Suprapubic skin (tissue), 4 donors: ENCODE measurements around the gene CENATAC. TPM values are rescaled to one million over a fixed set of nuclear protein-coding genes. Genes with fewer than 3 reads are reported as not detected.
"Not testable (repeated sequence)": the region's sequence is repeated elsewhere in the genome, so short reads cannot be mapped to it uniquely, and the experiment has no call there.

ENCODE experiments used
- DNase-seq, 2 donors: peaks; one replicate each; pipeline ENCODE4 v3.0.0-alpha.2; 2019; ENCODE audit warnings: low spot score in 2 of 2
- H3K27ac ChIP-seq: fragments of 200-600 bp; sonication (generic); one replicate; pipeline ENCODE4 v1.5.1; 2019
- H3K27me3 ChIP-seq: fragments of 200-600 bp; sonication (generic); one replicate; pipeline ENCODE4 v1.5.1; 2019
- H3K36me3 ChIP-seq: fragments of 200-600 bp; sonication (generic); one replicate; pipeline ENCODE4 v1.5.1; 2019
- H3K4me1 ChIP-seq: fragments of 200-600 bp; sonication (generic); one replicate; pipeline ENCODE4 v1.5.1; 2019
- H3K4me3 ChIP-seq: fragments of 200-600 bp; sonication (generic); one replicate; pipeline ENCODE4 v1.5.1; 2019; ENCODE audit warnings: mild to moderate bottlenecking
- H3K9me3 ChIP-seq: fragments of 200-600 bp; sonication (generic); one replicate; pipeline ENCODE4 v1.5.1; 2019
- EP300 ChIP-seq: sonication (generic); formaldehyde crosslinking; IDR thresholded peaks from one replicate; pipeline ENCODE4 v1.6.1; 2017; ENCODE audit warnings: antibody characterized with exemption
- POLR2A ChIP-seq, 2 donors: fragments of 450-650 bp; IDR thresholded peaks; one replicate each; pipeline ENCODE4 v1.6.1; 2017; ENCODE audit warnings: antibody characterized with exemption in 2 of 2, mild to moderate bottlenecking in 2 of 2, moderate library complexity in 2 of 2
- POLR2AphosphoS5 ChIP-seq, 3 donors: sonication (generic); formaldehyde crosslinking; IDR thresholded peaks; one replicate each; pipeline ENCODE4 v1.6.1; 2017; ENCODE audit warnings: antibody characterized with exemption in 3 of 3
- WGBS: methylation state at CpG from one replicate; pipeline ENCODE4 v1.1.5; 2018; 5-methylcytosine and 5-hydroxymethylcytosine counted together
- total RNA-seq, 4 donors: library from RNA; depleted of rRNA; stranded (reverse); fragments of >200 nt; gene quantifications; one replicate each; pipeline ENCODE4 v1.1.0, GENCODE V29; 2016
- TF ChIP-seq, protein P1 (sequence below), 2 donors: fragments of 200-600 bp in 1 of 2; fragments of 450-650 bp in 1 of 2; sonication (generic) in 1 of 2; IDR thresholded peaks; one replicate each; pipeline ENCODE4 v1.5.1; 2016 to 2019; ENCODE audit warnings: antibody characterized with exemption in 2 of 2, mild to moderate bottlenecking in 1 of 2, moderate library complexity in 1 of 2

The CENATAC gene
- total RNA-seq, 4 donors from 2014 or later, result 26.0 to 136 (median 49.8) TPM

DNA sequence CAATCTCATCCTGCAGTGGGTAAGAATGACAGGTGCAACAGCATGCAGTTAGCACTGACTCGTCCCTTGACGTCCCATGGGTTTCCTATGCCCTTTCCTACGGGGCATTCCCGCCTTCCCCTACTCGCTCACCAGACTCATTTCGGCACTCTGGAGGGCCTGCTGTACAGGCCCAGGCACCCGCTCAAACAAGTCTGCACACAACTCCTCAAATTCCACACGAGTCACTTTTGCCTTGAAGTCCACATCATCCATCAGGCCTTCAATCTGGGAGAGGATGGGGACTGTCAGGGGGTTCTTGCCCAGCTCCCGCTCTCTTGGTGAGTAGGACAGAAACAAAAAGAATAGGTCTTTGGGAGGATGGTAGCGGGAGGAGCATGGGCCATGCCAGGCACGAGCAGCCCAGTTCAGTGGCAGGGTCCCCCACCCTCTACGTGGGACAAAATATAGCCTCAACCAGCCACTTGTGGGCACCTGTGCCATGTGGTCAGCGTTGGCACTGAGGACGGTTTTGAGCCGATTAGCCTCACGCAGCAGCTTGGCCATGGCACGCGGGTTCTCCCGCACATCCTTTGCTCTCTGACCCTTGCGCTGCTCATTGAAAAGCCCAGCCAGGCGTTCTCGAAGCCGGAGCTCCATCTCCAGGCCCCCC, 54.4 kb downstream of the CENATAC start:
- DNase-seq, result no peak
- no peaks in the 10 kb centered on the region for H3K27me3 ChIP-seq
- 92% methylated on average over 23 of the region's 23 CpGs for WGBS
- no peak overlapping the region for H3K27ac ChIP-seq
- H3K4me1 ChIP-seq, result peaks cover 13% of the 10 kb centered on the region
- H3K36me3 ChIP-seq, result peaks cover 75% of the 10 kb centered on the region
- no peak for TF ChIP-seq EP300
- TF ChIP-seq, protein P1, sequence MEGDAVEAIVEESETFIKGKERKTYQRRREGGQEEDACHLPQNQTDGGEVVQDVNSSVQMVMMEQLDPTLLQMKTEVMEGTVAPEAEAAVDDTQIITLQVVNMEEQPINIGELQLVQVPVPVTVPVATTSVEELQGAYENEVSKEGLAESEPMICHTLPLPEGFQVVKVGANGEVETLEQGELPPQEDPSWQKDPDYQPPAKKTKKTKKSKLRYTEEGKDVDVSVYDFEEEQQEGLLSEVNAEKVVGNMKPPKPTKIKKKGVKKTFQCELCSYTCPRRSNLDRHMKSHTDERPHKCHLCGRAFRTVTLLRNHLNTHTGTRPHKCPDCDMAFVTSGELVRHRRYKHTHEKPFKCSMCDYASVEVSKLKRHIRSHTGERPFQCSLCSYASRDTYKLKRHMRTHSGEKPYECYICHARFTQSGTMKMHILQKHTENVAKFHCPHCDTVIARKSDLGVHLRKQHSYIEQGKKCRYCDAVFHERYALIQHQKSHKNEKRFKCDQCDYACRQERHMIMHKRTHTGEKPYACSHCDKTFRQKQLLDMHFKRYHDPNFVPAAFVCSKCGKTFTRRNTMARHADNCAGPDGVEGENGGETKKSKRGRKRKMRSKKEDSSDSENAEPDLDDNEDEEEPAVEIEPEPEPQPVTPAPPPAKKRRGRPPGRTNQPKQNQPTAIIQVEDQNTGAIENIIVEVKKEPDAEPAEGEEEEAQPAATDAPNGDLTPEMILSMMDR (IDR thresholded peaks at IDR 0.05), result no peak
- TF ChIP-seq POLR2AphosphoS5 (IDR thresholded peaks at IDR 0.05), result no peak
- no peak for TF ChIP-seq POLR2A (IDR thresholded peaks at IDR 0.05)
- no peaks in the 10 kb centered on the region for H3K9me3 ChIP-seq
- H3K4me3 ChIP-seq, result no peak overlapping the region

DNA sequence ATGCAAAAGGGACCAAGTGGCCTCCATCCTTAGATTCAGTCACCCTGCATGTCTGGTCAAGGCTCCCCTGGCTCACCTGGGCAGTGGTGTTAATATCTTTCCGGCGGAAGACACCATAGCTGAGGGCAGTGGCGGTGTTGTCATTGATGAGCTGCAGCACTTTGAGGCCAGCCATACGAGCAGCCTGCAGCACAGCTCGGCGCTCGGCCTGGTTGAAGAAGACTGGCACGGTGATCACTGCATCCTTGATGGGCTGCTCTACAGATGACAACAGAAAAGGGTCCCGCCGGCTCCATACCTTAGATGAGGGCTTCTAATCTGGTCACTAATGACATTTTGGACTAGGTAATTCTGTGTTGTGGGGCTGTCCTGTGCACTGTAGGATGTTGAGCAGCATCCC, 56.5 kb downstream of the CENATAC start:
- 100% methylated on average over 3 of the region's 10 CpGs for WGBS
- H3K27ac ChIP-seq, result no peak overlapping the region
- H3K4me3 ChIP-seq, result no peak overlapping the region
- H3K27me3 ChIP-seq, result no peaks in the 10 kb centered on the region
- no peaks in the 10 kb centered on the region for H3K9me3 ChIP-seq
- peaks cover 21% of the 10 kb centered on the region for H3K4me1 ChIP-seq
- DNase-seq, result no peak
- TF ChIP-seq POLR2A (IDR thresholded peaks at IDR 0.05) (no peak), EP300 (no peak), POLR2AphosphoS5 (IDR thresholded peaks at IDR 0.05) (no peak)
- TF ChIP-seq, protein P1 (IDR thresholded peaks at IDR 0.05), result no peak
- peaks cover 54% of the 10 kb centered on the region for H3K36me3 ChIP-seq

DNA sequence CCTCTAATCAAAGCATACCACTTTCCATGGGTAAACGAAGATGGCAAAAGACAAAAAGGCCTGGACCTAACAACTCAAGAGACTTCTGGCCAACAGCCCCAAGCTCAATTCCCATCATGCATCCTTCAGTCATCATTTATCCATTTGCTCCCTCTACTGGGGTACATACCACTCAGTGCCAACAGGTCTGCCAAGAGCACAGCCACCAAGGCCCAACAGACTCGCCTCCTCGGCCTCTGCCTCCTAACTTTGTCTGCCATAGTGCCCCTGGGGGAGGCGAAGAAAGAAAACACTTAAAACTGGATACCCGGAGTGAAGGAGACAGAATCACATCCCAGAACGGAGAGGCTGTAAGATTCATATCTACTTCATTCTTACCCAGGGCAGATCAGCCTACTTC, 58.0 kb downstream of the CENATAC start:
- Histone ChIP-seq H3K27ac (no peak overlapping the region), H3K36me3 (peaks cover 42% of the 10 kb centered on the region), H3K4me1 (peaks cover 21% of the 10 kb centered on the region), H3K27me3 (no peaks in the 10 kb centered on the region), H3K9me3 (no peaks in the 10 kb centered on the region), H3K4me3 (peak overlapping the region; percentile 88)
- no peak for DNase-seq
- TF ChIP-seq EP300 (no peak), POLR2AphosphoS5 (IDR thresholded peaks at IDR 0.05) (no peak), POLR2A (IDR thresholded peaks at IDR 0.05) (no peak)
- TF ChIP-seq, protein P1 (IDR thresholded peaks at IDR 0.05), result no peak
- WGBS, result 40% methylated on average over 6 of the region's 6 CpGs

DNA sequence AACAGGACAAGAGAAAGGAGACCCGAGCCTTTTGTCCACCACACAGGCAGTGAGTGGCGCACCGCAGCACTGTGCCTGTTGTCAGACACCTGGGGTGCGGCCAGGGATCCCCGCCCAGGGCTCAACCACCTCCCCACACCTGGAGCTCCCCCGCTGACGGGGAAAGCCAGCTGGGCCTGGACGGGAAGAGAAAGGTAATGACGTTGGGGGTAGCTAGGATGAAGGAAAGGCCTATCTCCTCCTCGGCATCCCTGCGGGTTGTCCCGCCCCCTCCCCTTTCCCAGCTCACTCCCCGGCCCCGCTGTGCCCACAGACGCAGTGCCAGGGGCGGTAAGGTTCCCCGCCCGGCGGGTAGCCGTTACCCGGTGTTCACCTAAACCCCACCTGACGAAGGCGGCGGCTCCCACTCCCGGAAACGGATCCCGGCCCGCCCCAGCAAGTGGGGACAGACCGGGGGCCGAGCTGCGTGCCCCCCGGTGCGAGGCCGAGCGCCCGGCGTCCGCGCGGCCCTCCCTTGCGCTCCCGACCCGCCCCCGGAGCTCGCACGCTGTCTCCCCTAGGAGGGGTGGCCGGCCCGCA, 58.6 kb downstream of the CENATAC start:
- H3K9me3 ChIP-seq, result no peaks in the 10 kb centered on the region
- H3K4me3 ChIP-seq, result peak overlapping the region; percentile 88
- WGBS, result 2% methylated on average over 10 of the region's 48 CpGs
- H3K4me1 ChIP-seq, result peaks cover 21% of the 10 kb centered on the region
- peak overlapping the region; percentile 83 for H3K27ac ChIP-seq
- no peaks in the 10 kb centered on the region for H3K27me3 ChIP-seq
- peaks cover 36% of the 10 kb centered on the region for H3K36me3 ChIP-seq
- TF ChIP-seq, protein P1 (IDR thresholded peaks at IDR 0.05), result no peak
- TF ChIP-seq POLR2AphosphoS5 (IDR thresholded peaks at IDR 0.05), result no peak
- no peak for TF ChIP-seq EP300
- no peak for TF ChIP-seq POLR2A (IDR thresholded peaks at IDR 0.05)
- peak in 1 of 2 donors; percentile 75 for DNase-seq

DNA sequence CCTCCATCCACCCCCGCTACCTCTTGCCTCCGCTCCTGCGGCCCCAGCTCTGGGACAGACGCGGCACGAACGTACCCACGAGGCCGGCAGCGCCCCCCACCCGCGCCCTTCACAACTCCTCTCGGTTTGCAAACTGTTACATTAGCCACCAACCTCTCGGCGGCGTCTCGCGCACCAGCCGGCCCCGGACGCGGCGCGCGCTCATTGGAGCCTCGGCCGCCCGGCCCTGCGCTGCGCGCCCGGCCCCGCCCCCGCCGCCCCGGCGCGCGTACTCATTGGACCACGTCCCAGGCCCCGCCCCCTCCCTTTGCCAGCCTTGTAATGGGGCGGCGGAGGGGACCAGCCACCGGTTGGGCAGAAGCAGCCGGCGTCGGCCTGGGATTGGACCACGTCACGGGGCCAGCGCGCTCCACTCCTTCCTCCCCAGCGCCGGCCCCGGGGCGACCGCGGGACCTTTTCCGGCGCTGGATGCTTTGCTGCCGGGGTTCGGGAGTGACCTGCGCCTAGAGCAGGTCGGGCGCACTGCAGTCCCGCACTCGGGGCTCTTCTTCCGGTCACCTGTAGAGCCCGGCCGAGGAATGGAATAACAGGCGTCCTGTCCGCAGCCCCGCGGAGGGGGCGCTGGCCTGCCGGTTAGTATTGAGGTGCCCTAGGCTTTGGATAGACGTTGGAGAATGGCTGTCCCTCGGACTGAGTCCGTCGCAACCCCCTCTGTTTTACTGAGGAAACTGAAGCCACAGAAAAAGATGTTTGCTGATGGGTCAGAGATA, 59.2 kb downstream of the CENATAC start, which contains the start of gene HYOU1:
Gene HYOU1, minus strand, starts transcription at position 206 of the 770 bp plus-strand sequence. CDS start 1,045 bp downstream, outside the sequence.
- no peaks in the 10 kb centered on the region for H3K9me3 ChIP-seq
- peak; percentile 34 to 73 for TF ChIP-seq POLR2A (IDR thresholded peaks at IDR 0.05)
- no peak for TF ChIP-seq EP300
- TF ChIP-seq, protein P1 (IDR thresholded peaks at IDR 0.05), result peak in 1 of 2 donors; percentile 1
- TF ChIP-seq POLR2AphosphoS5 (IDR thresholded peaks at IDR 0.05), result peak in 2 of 3 donors; percentile 10 to 62
- DNase-seq, result peak; percentile 98 to 99
- H3K27ac ChIP-seq, result peak within 1 kb of the TSS; percentile 83
- WGBS, result 0% methylated on average over 11 of the region's 79 CpGs
- H3K27me3 ChIP-seq, result no peaks in the 10 kb centered on the region
- H3K4me1 ChIP-seq, result peaks cover 21% of the 10 kb centered on the region
- peaks cover 29% of the 10 kb centered on the region for H3K36me3 ChIP-seq
- peak within 1 kb of the TSS; percentile 88 for H3K4me3 ChIP-seq

DNA sequence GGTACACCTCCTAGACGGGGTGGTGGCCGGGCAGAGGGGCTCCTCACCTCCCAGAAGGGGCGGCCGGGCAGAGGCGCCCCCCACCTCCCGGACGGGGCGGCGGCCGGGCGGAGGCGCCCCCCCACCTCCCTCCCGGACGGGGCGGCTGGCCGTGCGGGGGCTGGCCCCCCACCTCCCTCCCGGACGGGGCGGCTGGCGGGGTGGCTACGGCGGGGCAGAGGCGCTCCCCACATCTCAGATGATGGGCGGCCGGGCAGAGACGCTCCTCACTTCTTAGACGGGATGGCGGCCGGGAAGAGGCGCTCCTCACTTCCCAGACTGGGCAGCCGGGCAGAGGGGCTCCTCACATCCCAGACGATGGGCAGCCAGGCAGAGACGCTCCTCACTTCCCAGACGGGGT, 61.2 kb downstream of the CENATAC start:
- H3K4me1 ChIP-seq, result peaks cover 21% of the 10 kb centered on the region
- H3K4me3 ChIP-seq, H3K27ac ChIP-seq, H3K36me3 ChIP-seq, DNase-seq, H3K27me3 ChIP-seq, H3K9me3 ChIP-seq: not testable (repeated sequence)
- 91% methylated on average over 4 of the region's 35 CpGs for whole genome bisulfite sequencing
